ENCODE measurements around the gene CRYBA2. TPM values are rescaled to one million over a fixed set of nuclear protein-coding genes. Genes with fewer than 3 reads are reported as not detected.

The CRYBA2 gene
- total RNA-seq, 1 donor: not detected

GRCh38 chr2:218999881-219000568 lies 6.8 kb upstream of the CRYBA2 start:
- no peak for DNase-seq (ENCODE audit: low read depth in 2 of 3, low spot score in 2 of 3)

- DNase-seq (ENCODE audit: low read depth in 2 of 3, low spot score in 2 of 3): no peak
Measured at GRCh38 chr2:218999021-218999880, 6.0 kb upstream of the CRYBA2 start.

- no peak for DNase-seq (ENCODE audit: low read depth in 2 of 3, low spot score in 2 of 3)
Measured at GRCh38 chr2:218998414-218999002, 5.3 kb upstream of the CRYBA2 start.

- no peak for DNase-seq (ENCODE audit: low read depth in 2 of 3, low spot score in 2 of 3)
Measured at GRCh38 chr2:218997731-218998130, 4.5 kb upstream of the CRYBA2 start.

- no peak for DNase-seq (ENCODE audit: low read depth in 2 of 3, low spot score in 2 of 3)
Measured at GRCh38 chr2:218996937-218997336, 3.7 kb upstream of the CRYBA2 start.

GRCh38 chr2:218995972-218996711 lies 2.9 kb upstream of the CRYBA2 start:
- peak; percentile 54 to 87 (median 82) for DNase-seq (ENCODE audit: low read depth in 2 of 3, low spot score in 2 of 3)

GRCh38 chr2:218995561-218995960 lies 2.3 kb upstream of the CRYBA2 start:
- no peak for DNase-seq (ENCODE audit: low read depth in 2 of 3, low spot score in 2 of 3)

GRCh38 chr2:218992703-218993344 lies 398 bp downstream of the CRYBA2 start:
- no peak for DNase-seq (ENCODE audit: low read depth in 2 of 3, low spot score in 2 of 3)

GRCh38 chr2:218992196-218992595 lies 1.0 kb downstream of the CRYBA2 start:
- no peak for DNase-seq (ENCODE audit: low read depth in 2 of 3, low spot score in 2 of 3)

GRCh38 chr2:218991674-218992168 lies 1.5 kb downstream of the CRYBA2 start:
- no peak for DNase-seq (ENCODE audit: low read depth in 2 of 3, low spot score in 2 of 3)

- no peak for DNase-seq (ENCODE audit: low read depth in 2 of 3, low spot score in 2 of 3)
Measured at GRCh38 chr2:218990612-218991011, 2.6 kb downstream of the CRYBA2 start.

- DNase-seq (ENCODE audit: low read depth in 2 of 3, low spot score in 2 of 3): no peak
Measured at GRCh38 chr2:218990052-218990451, 3.2 kb downstream of the CRYBA2 start.

GRCh38 chr2:218988650-218989049 lies 4.6 kb downstream of the CRYBA2 start:
- DNase-seq (ENCODE audit: low read depth in 2 of 3, low spot score in 2 of 3): no peak

GRCh38 chr2:218988164-218988563 lies 5.1 kb downstream of the CRYBA2 start:
- no peak for DNase-seq (ENCODE audit: low read depth in 2 of 3, low spot score in 2 of 3)

- no peak for DNase-seq (ENCODE audit: low read depth in 2 of 3, low spot score in 2 of 3)
Measured at GRCh38 chr2:218986148-218986761, 7.0 kb downstream of the CRYBA2 start.

- no peak for DNase-seq (ENCODE audit: low read depth in 2 of 3, low spot score in 2 of 3)
Measured at GRCh38 chr2:218985325-218986091, 7.7 kb downstream of the CRYBA2 start.

- DNase-seq (ENCODE audit: low read depth in 2 of 3, low spot score in 2 of 3): no peak
Measured at GRCh38 chr2:218985021-218985324, 8.2 kb downstream of the CRYBA2 start, which contains the start of gene FEV. FEV (minus strand) TSS chr2:218985184; CDS start chr2:218985075, 109 bp downstream.

- no peak for DNase-seq (ENCODE audit: low read depth in 2 of 3, low spot score in 2 of 3)
Measured at GRCh38 chr2:218984239-218985020, 8.8 kb downstream of the CRYBA2 start.

GRCh38 chr2:218983934-218984238 lies 9.3 kb downstream of the CRYBA2 start:
- DNase-seq (ENCODE audit: low read depth in 2 of 3, low spot score in 2 of 3): no peak

Data from hematopoietic multipotent progenitor cell (in vitro differentiated cells).